SH-SY5Y (cell line): ENCODE measurements around the gene PRPF4.

ENCODE experiments used
- GATA2 ChIP-seq: IDR thresholded peaks from 2 replicates; pipeline ENCODE4 v1.6.1; 2011; ENCODE audit warnings: mild to moderate bottlenecking, low read depth, low read length
- GATA3 ChIP-seq: IDR thresholded peaks from 2 replicates; pipeline ENCODE4 v1.6.1; 2011; ENCODE audit warnings: low read depth, mild to moderate bottlenecking, low read length, moderate library complexity

DNA sequence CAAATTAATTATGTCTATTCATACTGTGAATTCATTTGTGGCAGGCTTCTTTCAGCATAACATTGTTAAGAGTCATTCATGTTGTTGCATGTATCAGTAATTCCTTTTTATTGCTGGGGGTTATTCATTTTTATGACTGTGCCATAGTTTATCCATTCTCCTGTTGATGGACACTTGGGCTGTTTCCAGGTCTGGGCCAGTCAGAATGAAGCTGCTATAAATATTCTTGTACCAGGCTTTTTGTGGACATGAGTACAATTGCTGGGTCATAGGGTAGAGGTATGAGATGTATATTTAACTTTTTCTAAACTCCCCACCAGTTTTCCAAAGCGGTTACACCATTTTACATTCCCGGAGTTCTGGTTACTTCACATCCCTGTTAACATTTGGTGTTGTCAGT, 13.6 kb downstream of the PRPF4 start:
- TF ChIP-seq GATA2 (no peak), GATA3 (no peak)
